Measurements from ENCODE around the gene USP47. TPM values are rescaled to one million over a fixed set of nuclear protein-coding genes. Genes with fewer than 3 reads are reported as not detected.

The USP47 gene
- total RNA-seq, 4 donors from 2014 or later: 72.7 to 125 (median 86.6) TPM

- no peak for TF ChIP-seq CTCF (IDR thresholded peaks at IDR 0.05; ENCODE audit: low read depth)
These were observed 52.7 kb downstream of the USP47 start for GRCh38 chr11:11894486-11894885.

DNA sequence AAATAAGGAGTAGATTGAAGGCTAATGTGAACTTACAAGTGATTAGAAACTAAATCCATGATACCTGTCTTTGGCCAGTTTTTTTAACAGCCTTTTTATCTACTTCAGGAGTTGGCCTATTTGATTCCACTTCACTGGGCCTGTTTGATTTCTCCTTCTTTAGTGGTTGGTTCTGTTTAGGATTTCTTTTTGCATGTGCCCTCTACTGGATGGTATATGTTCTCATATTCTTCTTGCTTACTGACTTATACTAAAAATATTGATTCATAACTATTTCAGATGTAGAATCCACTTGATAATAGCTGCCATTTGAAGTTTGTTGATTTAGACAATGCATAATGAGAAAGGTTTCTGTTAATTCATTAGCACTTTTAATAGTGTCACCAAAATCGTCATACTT, 53.9 kb downstream of the USP47 start:
- TF ChIP-seq CTCF (IDR thresholded peaks at IDR 0.05; ENCODE audit: low read depth): no peak

DNA sequence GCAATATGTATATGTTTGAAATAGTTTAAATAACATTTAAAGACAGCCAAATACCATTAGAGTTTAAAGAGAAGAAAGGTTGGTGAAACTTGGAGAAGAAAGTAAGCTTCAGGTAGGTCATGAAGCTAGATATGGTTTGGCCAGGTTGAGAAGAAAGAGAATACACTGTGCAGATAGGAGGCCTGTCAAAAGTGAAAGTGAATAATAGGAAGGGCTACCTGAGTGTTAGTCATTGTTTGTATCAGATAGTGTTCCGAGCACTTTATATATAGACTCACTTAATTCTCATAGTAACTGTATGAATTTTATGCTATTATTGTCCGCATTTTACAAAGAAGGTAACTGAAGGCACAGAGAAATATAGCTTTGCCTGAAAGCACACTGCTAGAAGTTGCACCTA, 56.9 kb downstream of the USP47 start:
- no peak for TF ChIP-seq CTCF (IDR thresholded peaks at IDR 0.05; ENCODE audit: low read depth)

DNA sequence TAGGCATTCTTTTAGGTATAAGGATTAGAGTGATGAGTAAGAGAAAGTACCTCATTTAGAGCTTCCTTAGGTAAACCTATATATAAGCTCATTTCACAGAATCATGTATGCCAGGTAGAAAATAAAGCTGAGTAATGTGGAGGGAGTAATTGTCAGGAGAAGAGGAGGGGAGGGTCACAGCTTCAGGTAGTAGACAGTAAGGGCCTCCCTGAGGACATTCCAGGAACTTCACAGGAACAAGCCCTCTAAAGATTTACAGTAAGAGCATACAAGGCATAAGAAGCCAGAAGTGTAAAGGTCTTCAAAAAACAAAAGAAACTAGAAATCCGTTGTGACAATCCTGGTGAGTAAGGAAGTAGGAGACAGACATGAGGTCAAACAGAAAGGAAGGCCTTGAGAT, 57.6 kb downstream of the USP47 start:
- no peak for TF ChIP-seq CTCF (IDR thresholded peaks at IDR 0.05; ENCODE audit: low read depth)

DNA sequence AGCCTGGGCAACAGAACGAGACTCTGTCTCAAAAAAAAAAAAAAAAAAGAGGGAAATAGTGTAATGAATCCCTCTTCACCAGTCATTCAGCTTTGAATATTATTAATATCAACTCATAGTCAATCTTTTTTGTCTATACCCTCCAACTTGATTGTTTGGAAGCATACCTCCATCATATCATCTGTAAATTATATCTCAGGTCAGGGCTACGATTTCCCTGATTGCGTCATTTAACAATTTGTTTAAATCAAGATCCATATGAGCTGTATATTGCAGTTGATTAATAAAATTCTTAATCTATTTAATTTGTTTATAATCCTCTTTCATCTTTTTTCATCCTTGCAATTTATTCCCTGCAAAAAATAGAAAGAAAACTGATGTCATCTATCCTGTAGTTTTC, 60.2 kb downstream of the USP47 start:
- no peak for TF ChIP-seq CTCF (IDR thresholded peaks at IDR 0.05; ENCODE audit: low read depth)

DNA sequence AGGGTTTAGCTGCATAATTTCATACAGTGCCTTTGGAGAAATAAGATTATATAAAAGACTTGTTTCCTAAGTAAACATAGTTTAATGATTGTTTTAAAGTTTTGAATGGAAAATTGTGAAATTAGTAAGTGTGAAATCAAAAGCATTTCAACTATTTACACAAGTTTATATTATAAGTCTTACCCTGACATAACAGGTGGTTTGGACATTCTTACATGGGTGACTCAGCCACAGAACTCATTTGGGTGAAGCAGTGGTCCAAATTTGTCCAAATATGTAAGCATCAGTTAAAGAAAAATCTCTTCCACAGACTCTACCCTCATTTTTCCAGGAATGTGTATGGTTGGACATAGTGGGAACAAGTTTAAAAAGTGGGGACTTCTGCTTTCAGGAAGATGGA, 68.0 kb downstream of the USP47 start:
- no peak for TF ChIP-seq CTCF (IDR thresholded peaks at IDR 0.05; ENCODE audit: low read depth)

GRCh38 chr11:11910541-11910940, 68.8 kb downstream of the USP47 start:
- no peak for TF ChIP-seq CTCF (IDR thresholded peaks at IDR 0.05; ENCODE audit: low read depth)

Measured in subcutaneous adipose tissue (tissue), 4 donors.